OCI-LY3 (cell line): ENCODE results near the gene CDH4.

Experiments
- H2AFZ ChIP-seq: fragments of 200-600, 300-600 bp; shearing (Covaris generic); 2 replicates; pipeline ENCODE4 v1.6.0; 2014; ENCODE audit warnings: antibody characterized with exemption, low read depth, low read length
- H3K27ac ChIP-seq: fragments of 200-600, 300-600 bp; sonication (generic); 2 replicates; pipeline ENCODE4 v1.5.1; 2014; ENCODE audit warnings: mild to moderate bottlenecking, low read length, moderate library complexity, mixed read lengths
- H3K27me3 ChIP-seq: fragments of 200-600, 300-600 bp; sonication (generic); 2 replicates; pipeline ENCODE4 v1.6.1; 2014; ENCODE audit warnings: low read depth, low read length, mixed read lengths
- H3K36me3 ChIP-seq: fragments of 200-600, 300-600 bp; sonication (generic); replicated peaks from 2 replicates; pipeline ENCODE3; 2014; ENCODE audit warnings: low read depth, low read length, mixed read lengths
- H3K4me1 ChIP-seq: fragments of 300-600, 200-600 bp; sonication (generic); 2 replicates; pipeline ENCODE4 v1.6.1; 2014; ENCODE audit warnings: low read length, mixed read lengths
- H3K4me2 ChIP-seq: fragments of 200-600, 300-600 bp; sonication (generic); 2 replicates; pipeline ENCODE4 v1.6.1; 2014; ENCODE audit warnings: low read length, mixed read lengths
- H3K4me3 ChIP-seq: fragments of 300-600, 200-600 bp; sonication (generic); 2 replicates; pipeline ENCODE4 v1.5.1; 2014; ENCODE audit warnings: antibody characterized with exemption, mild to moderate bottlenecking, low read length, moderate library complexity
- H3K79me2 ChIP-seq: fragments of 300-600, 200-600 bp; shearing (Covaris generic); 2 replicates; pipeline ENCODE4 v1.6.1; 2014; ENCODE audit warnings: mild to moderate bottlenecking, low read length, mixed read lengths
- H3K9ac ChIP-seq: fragments of 300-600, 200-600 bp; shearing (Covaris generic); 2 replicates; pipeline ENCODE4 v1.6.0; 2014; ENCODE audit warnings: mild to moderate bottlenecking, low read length, moderate library complexity
- H3K9me3 ChIP-seq: fragments of 200-600, 300-600 bp; shearing (Covaris generic); 2 replicates; pipeline ENCODE4 v1.6.1; 2014; ENCODE audit warnings: low read length, mixed read lengths; ENCODE audit not compliant: insufficient read depth
- H4K20me1 ChIP-seq: fragments of 200-600, 300-600 bp; sonication (generic); 2 replicates; pipeline ENCODE4 v1.6.1; 2016; ENCODE audit warnings: low read length, mixed read lengths; ENCODE audit not compliant: insufficient read depth
- EZH2phosphoT487 ChIP-seq: fragments of 200-600 bp; shearing (Covaris generic); IDR thresholded peaks from 2 replicates; pipeline ENCODE4 v1.6.1; 2018; ENCODE audit warnings: antibody characterized with exemption, mixed run types, low read depth
- TF ChIP-seq, protein P1 (sequence below): fragments of 200-600, 300-600 bp; sonication (generic); IDR thresholded peaks from 2 replicates; pipeline ENCODE4 v1.5.1; 2014; ENCODE audit warnings: antibody characterized with exemption, low read length, low read depth

CDH4 gene

DNA sequence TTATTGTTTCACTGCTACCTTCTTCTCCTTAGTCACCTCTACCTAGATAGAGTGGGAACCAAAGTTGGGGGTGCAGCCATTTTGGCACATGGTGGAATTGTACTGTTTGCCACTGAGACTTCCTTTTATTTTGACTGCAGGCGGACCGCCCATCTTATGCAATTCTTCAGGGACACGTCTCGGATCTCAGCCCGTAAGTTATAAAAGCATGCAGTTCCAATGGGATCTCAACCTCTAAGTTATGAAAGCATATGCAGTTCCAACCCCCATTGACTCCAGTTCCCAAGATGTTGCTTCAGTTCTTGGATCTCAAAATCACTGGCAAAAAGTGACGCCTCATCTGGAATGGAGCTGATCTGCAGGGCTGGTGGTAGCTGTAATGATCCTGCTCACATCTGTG is 41.2 kb upstream of the CDH4 start:
- Histone ChIP-seq H3K79me2 (no peaks in the 10 kb centered on the region), H3K27me3 (no peaks in the 10 kb centered on the region; the same call in 1 of the 2 replicates), H4K20me1 (no peaks in the 10 kb centered on the region), H3K27ac (no peak overlapping the region), H3K9me3 (no peaks in the 10 kb centered on the region), H3K9ac (no peak overlapping the region), H3K4me3 (no peak overlapping the region), H3K4me1 (no peaks in the 10 kb centered on the region), H3K36me3 (no peaks in the 10 kb centered on the region), H3K4me2 (no peak overlapping the region), H2AFZ (no peak overlapping the region)
- TF ChIP-seq, protein P1, sequence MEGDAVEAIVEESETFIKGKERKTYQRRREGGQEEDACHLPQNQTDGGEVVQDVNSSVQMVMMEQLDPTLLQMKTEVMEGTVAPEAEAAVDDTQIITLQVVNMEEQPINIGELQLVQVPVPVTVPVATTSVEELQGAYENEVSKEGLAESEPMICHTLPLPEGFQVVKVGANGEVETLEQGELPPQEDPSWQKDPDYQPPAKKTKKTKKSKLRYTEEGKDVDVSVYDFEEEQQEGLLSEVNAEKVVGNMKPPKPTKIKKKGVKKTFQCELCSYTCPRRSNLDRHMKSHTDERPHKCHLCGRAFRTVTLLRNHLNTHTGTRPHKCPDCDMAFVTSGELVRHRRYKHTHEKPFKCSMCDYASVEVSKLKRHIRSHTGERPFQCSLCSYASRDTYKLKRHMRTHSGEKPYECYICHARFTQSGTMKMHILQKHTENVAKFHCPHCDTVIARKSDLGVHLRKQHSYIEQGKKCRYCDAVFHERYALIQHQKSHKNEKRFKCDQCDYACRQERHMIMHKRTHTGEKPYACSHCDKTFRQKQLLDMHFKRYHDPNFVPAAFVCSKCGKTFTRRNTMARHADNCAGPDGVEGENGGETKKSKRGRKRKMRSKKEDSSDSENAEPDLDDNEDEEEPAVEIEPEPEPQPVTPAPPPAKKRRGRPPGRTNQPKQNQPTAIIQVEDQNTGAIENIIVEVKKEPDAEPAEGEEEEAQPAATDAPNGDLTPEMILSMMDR, result no peak
- TF ChIP-seq EZH2phosphoT487, result no peak

DNA sequence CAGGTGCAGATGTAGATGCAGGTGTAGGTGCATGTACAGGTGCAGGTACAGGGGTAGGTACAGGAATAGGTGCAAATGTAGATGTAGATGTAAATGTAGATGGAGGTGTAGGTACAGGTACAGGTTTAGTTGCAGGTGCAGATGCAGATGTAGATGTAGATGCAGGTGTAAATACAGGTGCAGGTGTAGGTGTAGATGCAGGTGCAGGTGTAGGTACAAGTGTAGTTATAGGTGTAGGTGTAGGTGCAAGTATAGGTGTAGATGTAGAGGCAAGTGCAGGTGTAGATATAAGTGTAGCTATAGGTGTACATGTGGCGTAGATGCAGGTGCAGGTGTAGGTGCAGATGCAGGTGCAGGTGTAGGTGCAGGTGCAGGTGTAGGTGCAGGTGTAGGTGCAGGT is 34.2 kb upstream of the CDH4 start:
- no peak overlapping the region for H3K4me3 ChIP-seq
- no peaks in the 10 kb centered on the region for H3K9me3 ChIP-seq
- H3K4me1 ChIP-seq, result no peaks in the 10 kb centered on the region
- no peak for TF ChIP-seq EZH2phosphoT487
- H4K20me1 ChIP-seq, result no peaks in the 10 kb centered on the region
- no peak overlapping the region for H3K27ac ChIP-seq
- H3K4me2 ChIP-seq, result no peak overlapping the region
- no peaks in the 10 kb centered on the region; the same call in 1 of the 2 replicates for H3K27me3 ChIP-seq
- H3K36me3 ChIP-seq, result no peaks in the 10 kb centered on the region
- H2AFZ ChIP-seq, result no peak overlapping the region
- H3K79me2 ChIP-seq, result no peaks in the 10 kb centered on the region
- H3K9ac ChIP-seq, result no peak overlapping the region

DNA sequence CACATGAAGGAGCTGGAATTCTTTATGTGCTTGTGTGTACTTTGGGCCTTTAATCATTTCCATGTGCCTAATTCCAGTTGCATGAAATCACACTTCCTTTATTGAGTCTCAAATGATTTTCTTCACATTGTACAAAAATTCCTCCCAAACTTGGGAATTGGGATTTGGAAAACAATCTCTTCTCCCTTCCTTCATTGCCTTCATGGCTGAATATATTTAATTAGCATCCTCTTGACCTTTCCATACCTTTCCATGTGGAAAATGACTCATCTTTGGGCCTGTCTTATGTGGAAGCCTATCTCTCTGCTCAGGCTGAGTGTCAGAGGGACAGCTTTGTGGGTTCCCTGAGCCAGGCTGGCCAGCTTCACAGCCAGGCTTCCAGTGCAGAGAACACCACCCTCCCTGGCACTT is 33.0 kb upstream of the CDH4 start:
- H3K27me3 ChIP-seq, result no peaks in the 10 kb centered on the region
- TF ChIP-seq, protein P1, result no peak
- TF ChIP-seq EZH2phosphoT487, result no peak
- no peaks in the 10 kb centered on the region for H4K20me1 ChIP-seq
- H3K36me3 ChIP-seq, result no peaks in the 10 kb centered on the region
- H3K4me3 ChIP-seq, result no peak overlapping the region
- H3K9ac ChIP-seq, result no peak overlapping the region
- H3K9me3 ChIP-seq, result no peaks in the 10 kb centered on the region
- H2AFZ ChIP-seq, result no peak overlapping the region
- H3K79me2 ChIP-seq, result no peaks in the 10 kb centered on the region
- H3K27ac ChIP-seq, result no peak overlapping the region
- H3K4me2 ChIP-seq, result no peak overlapping the region
- H3K4me1 ChIP-seq, result no peaks in the 10 kb centered on the region

DNA sequence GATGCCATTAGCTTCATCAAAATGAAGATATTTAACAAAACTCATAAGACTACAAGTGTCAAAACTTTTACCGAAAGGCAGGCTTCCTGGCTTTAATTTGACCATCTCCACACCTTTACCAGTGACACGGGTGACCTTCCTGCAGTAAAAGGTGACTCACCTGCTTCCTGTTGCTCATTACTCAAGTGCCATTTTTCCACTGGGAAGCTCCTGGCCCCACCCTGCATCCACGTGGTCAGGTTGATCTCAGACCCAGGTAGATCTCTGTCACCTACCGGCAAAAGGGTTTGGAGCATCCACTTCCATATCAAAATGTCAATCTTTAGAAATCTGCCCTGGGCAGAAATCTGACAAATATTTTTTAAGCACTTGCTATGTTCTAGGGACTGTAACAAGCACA is 31.9 kb upstream of the CDH4 start:
- Histone ChIP-seq H2AFZ (no peak overlapping the region), H3K27me3 (no peaks in the 10 kb centered on the region), H3K79me2 (no peaks in the 10 kb centered on the region), H3K27ac (no peak overlapping the region), H3K9me3 (no peaks in the 10 kb centered on the region), H3K4me1 (no peaks in the 10 kb centered on the region), H3K4me3 (no peak overlapping the region), H3K4me2 (no peak overlapping the region), H3K36me3 (no peaks in the 10 kb centered on the region), H4K20me1 (no peaks in the 10 kb centered on the region), H3K9ac (no peak overlapping the region)
- TF ChIP-seq, protein P1, result no peak
- no peak for TF ChIP-seq EZH2phosphoT487
